Stimulated activated CD4-positive, alpha-beta T cell treated with anti-CD3 and anti-CD28 coated beads, Interleukin-15, amount 100 ng/mL, for 48 hours (primary cell): ENCODE data around the gene GABRR2.
"Not testable (repeated sequence)": the region's sequence is repeated elsewhere in the genome, so short reads cannot be mapped to it uniquely, and the experiment has no call there.

ENCODE experiments used
- DNase-seq, 2 donors: peaks; one replicate each; pipeline ENCODE4 v3.0.0-alpha.2; 2020; ENCODE audit warnings: low read depth in 2 of 2

The GABRR2 gene

DNA sequence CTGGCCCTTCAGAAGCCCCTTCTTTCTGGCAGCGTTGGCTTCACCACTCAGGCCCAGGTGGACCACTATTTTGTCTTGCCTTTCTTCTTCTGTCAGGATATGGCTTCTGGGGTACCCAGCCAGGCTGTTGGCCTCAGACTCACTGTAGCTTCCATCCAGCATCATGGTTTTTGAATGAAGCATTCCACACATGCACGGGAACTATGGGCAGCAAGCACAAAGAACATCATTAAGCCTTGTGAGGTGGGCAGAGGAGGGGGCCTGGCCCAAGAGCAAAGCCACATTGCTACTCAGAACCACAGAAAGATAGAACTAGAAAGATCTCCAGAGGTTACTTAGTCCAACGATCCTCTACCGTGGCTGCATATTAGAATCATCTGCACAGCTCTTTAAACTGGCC, 57.3 kb downstream of the GABRR2 start:
- DNase-seq = no peak

- DNase-seq = no peak
These were observed 57.8 kb downstream of the GABRR2 start for GRCh38 chr6:89257346-89257745.

- DNase-seq = no peak
These were observed 59.7 kb downstream of the GABRR2 start for GRCh38 chr6:89255417-89255816.

GRCh38 chr6:89254569-89254968, 60.5 kb downstream of the GABRR2 start:
- no peak for DNase-seq

GRCh38 chr6:89252907-89253306, 62.2 kb downstream of the GABRR2 start:
- DNase-seq = no peak

DNA sequence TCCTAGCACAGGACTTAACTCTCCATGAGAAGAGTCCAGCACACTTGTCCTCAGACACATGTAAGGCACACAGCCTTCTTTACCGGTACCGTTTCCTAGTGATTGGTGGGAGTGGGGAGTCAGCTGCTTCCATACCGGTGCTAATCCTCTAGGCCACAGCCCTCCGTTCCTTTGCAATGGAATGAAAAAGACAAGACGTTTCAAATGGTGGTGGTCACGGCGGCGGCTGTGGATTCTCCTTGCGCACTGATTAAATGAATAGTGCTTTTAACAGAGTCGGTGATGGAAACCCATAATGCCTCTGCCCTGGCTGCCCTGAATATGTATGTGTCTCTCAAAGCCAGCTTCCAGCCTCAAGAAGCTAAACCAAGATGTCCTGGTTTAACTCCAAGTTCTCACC, 63.1 kb downstream of the GABRR2 start:
- DNase-seq = no peak

- no peak for DNase-seq
These were observed 63.9 kb downstream of the GABRR2 start for GRCh38 chr6:89251170-89251569.

DNA sequence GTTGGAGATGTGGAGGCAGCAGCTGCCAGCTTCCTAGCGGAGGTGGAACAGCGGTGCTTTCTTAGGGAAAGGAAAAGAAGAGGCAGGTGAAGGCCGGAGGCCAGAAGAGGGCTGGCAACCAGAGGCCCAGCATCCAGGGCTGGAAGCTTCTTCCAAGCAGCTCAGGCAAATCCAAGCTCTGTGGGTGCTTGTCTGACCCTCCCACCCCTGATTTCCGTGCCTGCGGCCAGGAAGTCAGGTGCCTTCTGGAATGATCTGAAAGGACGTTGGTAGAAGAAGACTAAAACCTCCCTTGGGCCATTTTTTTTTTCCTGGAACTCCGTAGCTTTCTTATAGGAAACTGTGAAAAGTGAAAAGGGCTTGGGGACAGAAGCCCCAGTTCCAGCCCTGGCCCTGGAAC, 64.9 kb downstream of the GABRR2 start:
- no peak for DNase-seq

- DNase-seq = no peak
These were observed 70.7 kb downstream of the GABRR2 start for GRCh38 chr6:89244241-89244985.

DNA sequence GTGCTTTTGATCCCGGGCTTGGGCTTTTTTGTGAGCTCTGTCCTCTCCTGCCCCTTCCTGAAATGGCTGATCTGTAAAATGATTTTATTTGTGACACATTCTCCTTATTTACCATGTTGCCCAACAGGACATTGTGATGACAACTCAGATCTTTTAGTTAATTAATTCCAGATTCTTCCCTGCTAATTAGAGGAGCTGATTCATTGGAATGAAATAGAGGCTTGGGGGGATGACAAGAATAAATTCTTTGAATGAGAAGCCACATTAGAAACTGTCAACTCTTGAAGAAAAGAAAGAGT, 71.8 kb downstream of the GABRR2 start:
- no peak for DNase-seq

- DNase-seq = no peak
These were observed 72.3 kb downstream of the GABRR2 start for GRCh38 chr6:89242574-89243330.

GRCh38 chr6:89239338-89239737, 75.8 kb downstream of the GABRR2 start:
- peak in 1 of 2 donors; percentile 20 for DNase-seq

GRCh38 chr6:89237158-89237557, 77.9 kb downstream of the GABRR2 start:
- DNase-seq = no peak

DNA sequence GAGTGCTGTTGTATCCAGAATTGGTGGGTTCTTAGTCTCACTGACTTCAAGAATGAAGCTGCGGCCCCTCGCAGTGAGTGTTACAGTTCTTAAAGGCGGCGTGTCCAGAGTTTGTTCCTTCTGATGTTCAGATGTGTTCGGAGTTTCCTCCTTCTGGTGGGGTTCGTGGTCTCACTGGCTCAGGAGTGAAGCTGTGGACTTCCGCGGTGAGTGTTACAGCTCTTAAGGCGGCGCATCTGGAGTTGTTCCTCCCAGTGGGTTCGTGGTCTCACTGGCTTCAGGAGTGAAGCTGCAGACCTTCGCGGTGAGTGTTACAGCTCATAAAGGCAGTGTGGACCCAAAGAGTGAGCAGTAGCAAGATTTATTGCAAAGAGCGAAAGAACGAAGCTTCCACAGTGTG, 81.5 kb downstream of the GABRR2 start:
- DNase-seq = not testable (repeated sequence)

DNA sequence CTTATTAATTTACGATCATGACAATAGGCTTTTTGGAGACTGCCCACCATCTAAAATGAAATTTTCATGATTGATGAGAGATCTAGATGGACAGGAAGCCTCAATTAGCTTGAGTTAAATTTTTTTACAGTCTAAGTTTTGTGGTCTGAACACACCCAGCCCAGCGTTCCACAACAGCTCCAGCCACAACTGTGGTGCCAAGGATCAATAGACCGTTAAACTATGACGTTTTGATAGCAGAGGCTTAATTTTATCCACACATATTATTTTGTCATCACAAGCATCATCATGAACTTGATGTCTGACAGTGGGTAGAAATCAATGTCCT, 92.4 kb downstream of the GABRR2 start:
- no peak for DNase-seq

DNA sequence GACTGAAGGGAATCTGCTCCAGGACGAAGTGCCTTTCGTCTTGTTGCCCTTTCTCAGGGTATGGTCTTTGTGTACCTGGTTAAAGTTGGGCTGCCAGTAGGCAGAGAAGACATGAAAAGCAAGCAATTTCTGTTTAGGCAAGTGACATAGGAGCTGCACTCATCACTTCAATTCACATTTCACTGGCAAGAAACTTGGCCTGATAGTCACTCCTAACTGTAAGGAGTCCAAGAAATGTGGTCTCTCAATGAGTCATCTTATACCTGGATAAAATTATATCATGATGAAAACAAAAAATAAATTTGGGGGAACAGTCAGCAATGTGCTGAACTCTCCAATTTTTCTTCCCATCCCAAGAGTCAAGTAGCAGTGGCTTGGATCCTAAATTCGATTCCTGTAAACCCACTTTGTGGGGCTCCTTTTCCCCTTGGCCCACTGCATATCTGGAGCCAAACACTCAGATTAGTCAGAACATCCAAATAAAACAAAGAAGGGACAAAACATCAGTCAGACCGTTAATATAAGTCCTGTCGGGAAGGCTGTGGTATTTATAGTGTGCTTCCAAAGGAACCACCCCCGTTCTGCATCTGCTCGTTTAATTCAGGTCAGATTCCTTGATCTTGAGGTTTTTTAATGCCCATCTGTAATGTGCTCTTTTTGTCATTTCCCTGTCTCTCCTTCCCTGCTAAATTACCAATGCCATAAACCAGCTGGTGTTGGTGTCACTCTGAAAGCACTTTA, 93.0 kb downstream of the GABRR2 start:
- DNase-seq = no peak

DNA sequence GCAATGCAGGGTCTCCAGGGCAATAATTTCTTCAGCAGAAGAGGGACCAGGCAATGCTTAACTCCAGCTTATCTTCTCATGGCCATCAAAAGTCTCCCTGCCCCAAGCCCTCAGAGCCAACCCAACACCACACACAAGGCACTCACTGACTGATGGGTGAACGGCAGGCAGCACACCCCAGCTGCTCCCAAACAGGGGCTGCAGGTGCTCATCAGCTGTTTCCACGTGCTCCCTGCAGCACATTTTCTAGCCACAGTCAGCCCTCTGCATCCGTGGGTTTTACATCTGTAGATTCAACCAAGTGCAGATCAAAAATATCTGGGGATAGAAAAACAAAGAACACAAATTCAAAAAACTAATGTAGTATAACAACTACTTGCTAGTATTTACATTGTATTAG, 94.0 kb downstream of the GABRR2 start:
- DNase-seq = no peak

GRCh38 chr6:89217299-89217910, 97.7 kb downstream of the GABRR2 start, which contains the start of gene GABRR1:
GABRR1 (minus strand) TSS chr6:89217358; CDS start chr6:89217322, 36 bp downstream.
- DNase-seq = no peak

DNA sequence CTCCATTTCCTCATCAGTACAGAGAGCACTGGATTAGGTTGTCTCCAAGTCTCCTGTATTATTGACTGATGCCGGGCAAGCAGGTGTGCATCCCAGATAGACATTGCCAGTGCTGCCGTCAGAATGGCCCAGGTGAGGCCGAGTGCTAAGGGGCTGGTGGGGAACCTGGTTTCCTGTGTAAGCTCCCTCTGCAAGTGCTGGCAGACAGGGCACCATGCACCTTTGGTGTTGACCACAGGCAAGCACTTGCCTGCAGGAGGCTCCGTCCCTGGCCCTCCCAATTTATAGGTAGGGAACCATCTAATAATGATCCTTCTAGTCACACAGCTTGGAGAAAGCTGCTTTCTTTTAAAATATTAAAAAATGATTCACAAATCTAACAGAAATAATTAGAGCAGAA, 98.7 kb downstream of the GABRR2 start:
- no peak for DNase-seq

GRCh38 chr6:89215391-89215790, 99.7 kb downstream of the GABRR2 start:
- no peak for DNase-seq

DNA sequence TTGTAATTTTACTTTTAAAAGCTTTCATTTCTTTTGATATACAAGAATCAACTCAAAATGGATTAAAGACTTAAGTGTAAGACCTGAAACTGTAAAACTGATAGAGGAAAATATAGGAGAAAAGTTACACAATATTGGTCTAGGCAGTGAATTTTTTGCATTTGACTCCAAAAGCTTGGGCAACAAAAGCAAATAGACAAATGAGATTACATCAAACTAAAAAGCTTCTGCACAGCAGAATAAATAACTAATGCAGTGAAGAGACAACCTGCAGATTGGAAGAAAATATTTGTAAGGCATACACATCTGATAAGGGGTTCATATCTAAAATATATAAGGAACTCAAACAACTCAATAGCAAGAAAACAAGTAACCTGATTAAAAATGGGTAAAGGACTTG, 100.9 kb downstream of the GABRR2 start:
- no peak for DNase-seq

- no peak for DNase-seq
These were observed 102.6 kb downstream of the GABRR2 start for GRCh38 chr6:89212472-89212871.
